ENCODE results near the gene CDC42EP5. TPM values are rescaled to one million over a fixed set of nuclear protein-coding genes. Genes with fewer than 3 reads are reported as not detected.

The CDC42EP5 gene
- total RNA-seq, 2 experiments from 2014 or later, result not detected

DNA sequence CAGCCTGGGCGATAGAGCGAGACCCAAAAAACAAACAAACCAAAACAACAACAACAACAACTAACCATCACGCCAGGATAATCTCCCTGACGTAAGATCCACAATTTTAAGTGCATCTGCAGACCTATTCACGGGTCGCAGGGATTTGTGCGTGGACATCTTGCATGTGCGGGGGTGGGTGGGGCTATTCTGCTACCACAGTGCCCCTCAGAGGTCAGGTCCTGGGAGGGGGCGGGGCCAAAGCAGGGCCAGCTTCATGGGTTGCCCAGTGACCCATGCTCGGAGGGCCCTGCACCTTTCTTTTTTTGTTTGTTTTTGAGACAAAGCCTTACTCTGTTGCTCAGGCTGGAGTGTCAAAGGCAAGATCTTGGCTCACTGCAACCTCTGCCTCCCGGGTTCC is 2.6 kb upstream of the CDC42EP5 start:
- H3K9me3 Mint-ChIP-seq, result no peaks in the 10 kb centered on the region
- peaks cover 46% of the 10 kb centered on the region for H3K27me3 Mint-ChIP-seq
- DNase-seq (no peak), ATAC-seq (ENCODE audit: poor library complexity) (no peak)
- Histone ChIP-seq H3K4me1 (ENCODE audit: insufficient read depth, low read length) (peaks cover 16% of the 10 kb centered on the region), H3K27ac (ENCODE audit: low read depth in 1 of 2, low read length in 2 of 2) (no peak overlapping the region), H3K27me3 (ENCODE audit: control insufficient read depth in 1 of 2, insufficient read depth in 2 of 2, low read length in 2 of 2) (peaks cover 13 to 25% of the 10 kb centered on the region in 2 experiments), H3K4me3 (ENCODE audit: low read length) (no peak overlapping the region), H3K36me3 (ENCODE audit: insufficient read depth, low read length) (no peaks in the 10 kb centered on the region), H3K9me3 (ENCODE audit: control insufficient read depth in 1 of 2, insufficient read depth in 1 of 2, low read length in 2 of 2) (peaks cover 0 to 8% of the 10 kb centered on the region in 2 experiments)
- TF ChIP-seq, protein P1, sequence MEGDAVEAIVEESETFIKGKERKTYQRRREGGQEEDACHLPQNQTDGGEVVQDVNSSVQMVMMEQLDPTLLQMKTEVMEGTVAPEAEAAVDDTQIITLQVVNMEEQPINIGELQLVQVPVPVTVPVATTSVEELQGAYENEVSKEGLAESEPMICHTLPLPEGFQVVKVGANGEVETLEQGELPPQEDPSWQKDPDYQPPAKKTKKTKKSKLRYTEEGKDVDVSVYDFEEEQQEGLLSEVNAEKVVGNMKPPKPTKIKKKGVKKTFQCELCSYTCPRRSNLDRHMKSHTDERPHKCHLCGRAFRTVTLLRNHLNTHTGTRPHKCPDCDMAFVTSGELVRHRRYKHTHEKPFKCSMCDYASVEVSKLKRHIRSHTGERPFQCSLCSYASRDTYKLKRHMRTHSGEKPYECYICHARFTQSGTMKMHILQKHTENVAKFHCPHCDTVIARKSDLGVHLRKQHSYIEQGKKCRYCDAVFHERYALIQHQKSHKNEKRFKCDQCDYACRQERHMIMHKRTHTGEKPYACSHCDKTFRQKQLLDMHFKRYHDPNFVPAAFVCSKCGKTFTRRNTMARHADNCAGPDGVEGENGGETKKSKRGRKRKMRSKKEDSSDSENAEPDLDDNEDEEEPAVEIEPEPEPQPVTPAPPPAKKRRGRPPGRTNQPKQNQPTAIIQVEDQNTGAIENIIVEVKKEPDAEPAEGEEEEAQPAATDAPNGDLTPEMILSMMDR (IDR thresholded peaks at IDR 0.05), result no peak
- intact Hi-C loops (cut with DNase I, micrococcal nuclease), result no loop called here
- H3K4me3 Mint-ChIP-seq, result no peak overlapping the region
- POLR2A ChIA-PET, result no interaction called here
- H3K4me1 Mint-ChIP-seq (ENCODE audit: low read depth), result peaks cover 5% of the 10 kb centered on the region
- no peaks in the 10 kb centered on the region for H3K36me3 Mint-ChIP-seq (ENCODE audit: low read depth)
- CTCF ChIA-PET, result no interaction called here
- no peak overlapping the region for H3K27ac Mint-ChIP-seq

DNA sequence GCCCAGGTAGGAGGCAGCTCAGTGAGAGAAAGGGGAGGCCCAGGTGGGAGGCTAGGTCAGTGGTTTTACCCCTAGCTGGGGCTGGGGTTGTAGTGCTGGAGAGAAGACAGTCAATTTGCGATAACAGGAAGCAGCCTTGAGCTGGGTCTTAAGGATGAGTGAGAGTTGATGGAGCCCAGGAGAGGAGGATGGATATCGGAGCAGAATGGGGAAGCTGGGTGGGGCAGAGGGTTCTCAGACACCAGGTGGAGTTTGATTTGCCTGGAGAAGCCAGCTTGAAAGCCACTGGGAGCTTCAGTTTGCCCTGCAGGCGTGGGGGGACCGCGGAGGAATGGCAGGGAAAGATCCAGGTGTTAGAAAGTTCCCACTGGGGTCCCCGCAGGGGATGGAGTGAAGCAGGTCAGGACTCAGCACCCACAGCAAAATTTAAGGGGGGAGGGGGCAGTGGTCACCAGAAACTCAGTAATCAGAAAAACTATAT is 836 bp upstream of the CDC42EP5 start:
- no peak overlapping the region for H3K27ac Mint-ChIP-seq
- intact Hi-C loops (cut with DNase I, micrococcal nuclease), result no loop called here

DNA sequence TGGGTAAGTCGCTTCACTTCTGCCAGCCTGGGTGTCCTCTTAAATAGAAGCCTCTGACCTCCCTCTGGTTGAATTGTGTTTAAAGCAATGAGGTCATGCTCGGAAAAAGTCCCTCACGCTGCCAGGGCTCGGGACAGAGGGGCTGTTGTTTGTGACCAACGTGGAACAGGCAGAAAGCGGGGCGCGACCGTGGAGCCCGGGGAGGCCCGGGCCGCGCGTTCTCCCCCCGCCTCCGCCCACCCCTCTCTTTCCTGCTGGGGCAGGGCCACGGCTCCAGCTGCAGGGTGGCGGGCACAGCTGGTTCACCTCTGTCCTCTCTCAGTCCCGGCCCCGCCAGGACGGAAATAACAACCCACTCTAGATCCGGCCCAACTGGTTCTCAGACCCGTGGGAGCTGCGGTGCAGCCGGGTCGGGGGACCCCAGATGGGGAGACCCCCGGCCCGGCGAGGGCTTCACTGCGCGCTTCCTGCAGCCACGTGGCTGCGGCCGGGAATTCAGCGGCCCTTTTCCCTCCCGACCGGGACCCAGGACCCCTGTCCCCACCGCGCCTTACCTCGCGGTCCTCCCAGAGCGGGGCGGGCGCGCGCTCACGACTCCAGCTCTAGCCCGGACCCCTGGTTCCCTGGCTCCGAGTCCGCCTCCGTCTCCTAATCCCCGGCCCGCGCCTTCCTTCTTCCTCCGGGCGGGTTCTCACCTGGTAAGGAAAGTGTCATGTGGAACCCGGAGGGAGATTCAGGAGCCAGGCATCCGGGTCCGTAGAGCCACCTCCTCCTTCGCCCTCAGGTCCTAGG is 1.9 kb downstream of the CDC42EP5 start:
- peaks cover 56% of the 10 kb centered on the region for H3K27me3 Mint-ChIP-seq
- H3K36me3 Mint-ChIP-seq (ENCODE audit: low read depth), result no peaks in the 10 kb centered on the region
- ChIA-PET CTCF (no interaction called here), POLR2A (no interaction called here)
- Histone ChIP-seq H3K4me1 (ENCODE audit: insufficient read depth, low read length) (peaks cover 18% of the 10 kb centered on the region), H3K4me3 (ENCODE audit: low read length) (no peak overlapping the region), H3K9me3 (ENCODE audit: control insufficient read depth in 1 of 2, insufficient read depth in 1 of 2, low read length in 2 of 2) (peaks cover 0 to 11% of the 10 kb centered on the region in 2 experiments), H3K36me3 (ENCODE audit: insufficient read depth, low read length) (no peaks in the 10 kb centered on the region), H3K27ac (ENCODE audit: low read depth in 1 of 2, low read length in 2 of 2) (no peak overlapping the region), H3K27me3 (ENCODE audit: control insufficient read depth in 1 of 2, insufficient read depth in 2 of 2, low read length in 2 of 2) (peaks cover 16 to 43% of the 10 kb centered on the region in 2 experiments)
- no peak overlapping the region for H3K27ac Mint-ChIP-seq
- DNase-seq (peak in 2 of 14 experiments; percentile 31 to 41), ATAC-seq (ENCODE audit: poor library complexity) (no peak)
- H3K9me3 Mint-ChIP-seq, result no peaks in the 10 kb centered on the region
- TF ChIP-seq, protein P1 (IDR thresholded peaks at IDR 0.05), result no peak
- peaks cover 9% of the 10 kb centered on the region for H3K4me1 Mint-ChIP-seq (ENCODE audit: low read depth)
- no peak overlapping the region for H3K4me3 Mint-ChIP-seq
- intact Hi-C loops (cut with DNase I, micrococcal nuclease), result no loop called here

More for the DNA sequence above, 836 bp upstream of the CDC42EP5 start:
- DNase-seq (no peak), ATAC-seq (ENCODE audit: poor library complexity) (no peak)
- Mint-ChIP-seq H3K27me3 (peaks cover 56% of the 10 kb centered on the region), H3K4me3 (no peak overlapping the region), H3K4me1 (ENCODE audit: low read depth) (peaks cover 5% of the 10 kb centered on the region), H3K9me3 (no peaks in the 10 kb centered on the region), H3K36me3 (ENCODE audit: low read depth) (no peaks in the 10 kb centered on the region)
- Histone ChIP-seq H3K27ac (ENCODE audit: low read depth in 1 of 2, low read length in 2 of 2) (no peak overlapping the region), H3K4me3 (ENCODE audit: low read length) (no peak overlapping the region), H3K9me3 (ENCODE audit: control insufficient read depth in 1 of 2, insufficient read depth in 1 of 2, low read length in 2 of 2) (peaks cover 0 to 8% of the 10 kb centered on the region in 2 experiments), H3K4me1 (ENCODE audit: insufficient read depth, low read length) (peaks cover 20% of the 10 kb centered on the region), H3K36me3 (ENCODE audit: insufficient read depth, low read length) (no peaks in the 10 kb centered on the region), H3K27me3 (ENCODE audit: control insufficient read depth in 1 of 2, insufficient read depth in 2 of 2, low read length in 2 of 2) (peaks cover 16 to 43% of the 10 kb centered on the region in 2 experiments)
- ChIA-PET POLR2A (interaction anchor here (1.2 kb wide), 2 partner anchors 10 to 25 kb away, joined by 3 to 5 read pairs; partner anchors contain the start of genes LENG8 and LENG9), CTCF (no interaction called here)
- TF ChIP-seq, protein P1 (IDR thresholded peaks at IDR 0.05), result no peak
